GM19397 (cell line): Measurements from ENCODE around the gene NSL1.
"Not testable (repeated sequence)": the region's sequence is repeated elsewhere in the genome, so short reads cannot be mapped to it uniquely, and the experiment has no call there.

Source experiments
- ATAC-seq: cut with Tn5 transposase; IDR thresholded peaks from one replicate; pipeline ENCODE4 v1.9.1; 2021; ENCODE audit warnings: mild to moderate bottlenecking, moderate library complexity; ENCODE audit not compliant: unreplicated experiment

NSL1 gene

DNA sequence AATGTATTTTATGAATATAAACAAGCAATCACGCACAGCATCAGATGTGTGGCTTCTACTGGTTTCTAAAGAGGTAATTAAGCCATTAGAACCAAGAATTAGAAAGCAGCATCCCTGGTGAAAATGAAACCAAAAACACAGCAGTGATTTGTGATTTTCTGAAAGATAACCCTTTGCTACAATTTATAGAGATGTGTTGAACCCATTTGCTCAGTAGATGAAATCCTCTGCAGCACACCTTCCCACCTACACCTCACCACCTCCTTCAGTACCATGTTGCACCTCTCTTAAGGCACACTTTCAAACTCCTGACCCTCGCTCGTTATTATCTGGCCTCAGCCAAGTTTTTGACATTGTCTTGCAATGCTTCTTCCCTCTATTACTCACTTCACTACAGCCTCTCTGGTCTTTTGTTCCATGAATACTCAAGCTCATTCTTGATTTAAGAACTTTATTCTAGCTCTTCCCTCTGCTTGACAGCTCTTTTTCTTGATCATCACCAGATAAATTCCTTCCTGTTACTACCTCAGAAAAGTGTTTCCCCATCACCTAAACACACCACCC lies 38.6 kb downstream of the NSL1 start:
- ATAC-seq = no peak

DNA sequence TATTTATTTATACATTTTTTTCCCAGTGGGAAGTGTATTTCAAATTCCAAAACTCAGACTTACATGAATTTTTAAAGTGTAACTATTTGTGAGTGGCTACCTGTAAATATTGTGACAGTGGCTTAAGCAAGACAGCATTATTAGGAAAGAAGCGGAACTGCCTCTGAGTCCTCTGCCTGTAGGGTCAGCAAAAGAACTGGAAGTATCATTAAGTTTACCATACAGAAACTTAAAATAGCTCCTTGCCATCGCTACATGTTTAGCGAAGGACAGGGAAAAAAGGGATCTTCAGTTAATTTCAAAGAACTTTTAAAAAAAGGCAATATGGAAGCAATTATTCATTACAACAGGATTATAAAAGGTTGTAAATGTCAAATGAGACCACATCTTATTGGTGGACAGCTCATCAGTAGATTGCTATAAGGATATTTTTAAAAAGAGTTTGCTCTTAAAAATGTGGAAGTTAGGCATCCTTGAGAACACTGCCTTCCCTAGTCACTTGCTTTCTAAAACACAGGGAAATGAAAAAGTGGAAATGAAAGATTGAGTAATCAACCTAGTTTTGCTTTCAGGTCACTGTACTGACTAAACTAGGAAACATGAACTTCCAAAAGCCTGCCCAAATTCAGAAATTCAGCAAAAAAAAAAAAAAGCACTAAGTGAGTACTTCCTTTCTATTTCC lies 39.2 kb downstream of the NSL1 start:
- no peak for ATAC-seq

DNA sequence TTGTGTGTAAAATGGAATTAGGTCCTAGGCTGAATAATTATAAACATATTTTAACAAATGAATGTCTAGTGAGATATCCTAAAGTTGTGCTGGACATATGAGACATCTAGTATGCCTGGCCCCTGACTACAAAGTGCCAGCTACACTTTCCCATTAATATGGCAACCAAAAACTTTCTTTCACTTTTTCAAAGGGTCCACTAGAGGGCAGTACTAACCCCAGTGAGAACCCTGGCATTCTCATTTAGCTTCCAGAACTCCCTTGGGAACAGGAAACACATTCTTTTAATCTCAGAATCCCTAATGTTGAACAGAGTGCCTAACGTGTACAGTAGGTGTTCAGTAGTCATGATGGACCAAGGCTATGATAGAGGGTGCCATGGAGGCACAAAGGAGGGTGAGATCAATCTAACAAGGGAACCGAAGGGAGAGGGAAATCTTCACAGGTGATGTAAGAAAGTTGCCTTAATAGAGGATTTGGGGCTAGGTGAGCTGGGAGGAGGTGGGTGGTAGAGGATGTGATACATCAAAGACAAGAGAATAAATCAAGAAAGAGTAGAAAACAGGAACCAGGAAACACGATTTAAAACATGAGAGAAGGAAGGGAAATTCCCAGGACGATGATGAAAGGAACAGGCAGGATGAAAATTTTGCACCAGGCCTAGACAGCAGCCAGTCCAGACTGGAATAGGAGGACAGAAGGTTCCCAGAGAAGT lies 41.6 kb downstream of the NSL1 start:
- no peak for ATAC-seq

DNA sequence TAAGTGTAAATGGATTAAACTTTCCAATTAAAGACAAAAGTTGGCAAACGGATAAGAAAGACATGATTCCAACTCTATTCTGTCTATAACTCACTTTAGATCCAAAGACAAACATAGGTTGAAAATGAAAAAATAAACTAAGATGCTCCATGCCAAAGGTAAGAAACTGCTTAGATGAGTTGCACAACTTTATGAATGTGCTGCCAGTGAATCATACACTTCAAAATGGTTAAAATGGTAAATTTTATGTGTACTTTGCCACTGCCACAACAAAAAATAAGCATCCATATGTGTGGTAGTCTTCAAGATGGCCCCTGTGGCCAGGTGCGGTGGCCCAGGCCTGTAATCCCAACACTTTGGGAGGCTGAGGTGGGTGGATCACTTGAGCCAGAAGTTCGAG lies 45.0 kb downstream of the NSL1 start:
- ATAC-seq = no peak

DNA sequence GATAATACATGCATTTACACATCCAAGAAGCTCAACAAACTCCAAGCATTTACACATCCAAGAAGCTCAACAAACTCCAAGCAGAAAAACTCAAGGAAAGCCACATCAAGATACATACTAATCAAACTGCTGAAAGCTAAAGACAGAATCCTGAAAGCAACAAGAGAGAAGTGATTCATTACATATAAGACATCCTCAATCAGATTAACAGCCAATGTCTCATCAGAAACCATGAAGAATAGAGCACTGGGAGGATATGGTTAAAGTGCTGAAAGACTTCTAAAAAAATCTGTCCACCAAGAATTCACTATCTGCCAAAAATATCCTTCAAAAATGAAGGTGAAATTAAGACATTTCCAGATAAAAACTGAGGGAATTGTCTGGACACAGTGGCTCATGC lies 46.3 kb downstream of the NSL1 start:
- ATAC-seq = no peak

DNA sequence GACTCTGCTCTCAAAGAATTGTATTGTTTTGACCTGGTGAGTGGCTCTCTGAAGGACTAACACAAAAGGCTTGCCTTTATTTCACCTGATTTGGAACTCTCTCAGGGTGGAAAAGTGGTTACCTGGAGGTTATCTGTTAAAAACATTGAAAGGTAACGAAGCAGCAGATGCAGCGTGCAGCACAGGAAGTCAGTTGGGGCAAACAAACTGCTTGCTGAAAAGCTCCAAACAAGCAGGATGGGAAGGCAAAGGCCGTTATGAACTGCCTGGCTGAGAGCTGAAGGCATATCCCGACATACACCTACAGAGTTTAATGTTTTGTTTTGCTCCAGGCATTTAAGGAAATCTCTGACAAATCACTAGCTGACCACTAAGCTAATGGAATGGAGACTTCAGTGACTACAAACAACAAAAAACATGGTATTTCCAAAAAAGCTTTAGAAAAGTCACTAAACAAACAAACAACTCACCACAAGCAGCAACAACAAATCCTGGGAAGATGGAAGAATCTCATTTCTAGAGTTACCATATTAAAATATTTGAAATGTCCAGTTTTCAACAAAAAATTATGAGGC lies 47.6 kb downstream of the NSL1 start:
- no peak for ATAC-seq

DNA sequence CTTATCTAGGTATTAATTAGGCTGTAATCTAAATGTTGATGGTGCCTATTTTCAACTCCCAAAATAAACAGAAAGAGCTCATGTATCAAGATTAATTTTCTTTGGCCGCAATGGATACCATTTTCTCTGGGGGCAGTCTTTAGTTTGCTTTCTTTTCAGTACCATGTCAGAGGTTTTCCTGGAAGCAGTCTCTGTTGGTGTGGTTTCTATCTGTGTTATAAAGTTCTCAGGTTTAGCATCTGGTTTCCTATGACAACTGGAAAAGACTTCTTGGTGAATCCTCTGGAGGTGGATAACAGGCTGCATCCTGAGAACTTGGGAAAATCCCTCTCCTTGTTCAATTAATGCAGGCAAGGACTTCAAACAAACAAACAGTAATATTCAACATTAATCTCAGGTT lies 53.2 kb downstream of the NSL1 start:
- ATAC-seq = no peak

DNA sequence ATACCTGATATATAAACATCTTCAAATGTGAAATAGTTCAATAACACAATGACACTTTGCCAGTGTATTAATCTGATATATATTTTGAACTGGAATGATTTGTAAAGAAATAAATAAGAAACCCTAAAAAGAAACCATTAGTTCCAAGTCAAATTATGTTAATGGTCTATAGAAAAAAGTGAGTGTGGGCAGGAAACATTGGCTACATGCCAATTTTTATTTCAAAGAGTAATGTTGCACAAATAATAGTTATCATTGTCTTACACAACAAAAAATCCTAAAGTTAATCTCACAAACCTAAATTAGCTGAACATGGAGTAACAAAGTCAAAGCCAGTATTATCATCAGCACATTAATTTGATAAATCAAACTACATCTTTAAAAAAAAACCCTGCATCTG lies 54.0 kb downstream of the NSL1 start:
- ATAC-seq = no peak

DNA sequence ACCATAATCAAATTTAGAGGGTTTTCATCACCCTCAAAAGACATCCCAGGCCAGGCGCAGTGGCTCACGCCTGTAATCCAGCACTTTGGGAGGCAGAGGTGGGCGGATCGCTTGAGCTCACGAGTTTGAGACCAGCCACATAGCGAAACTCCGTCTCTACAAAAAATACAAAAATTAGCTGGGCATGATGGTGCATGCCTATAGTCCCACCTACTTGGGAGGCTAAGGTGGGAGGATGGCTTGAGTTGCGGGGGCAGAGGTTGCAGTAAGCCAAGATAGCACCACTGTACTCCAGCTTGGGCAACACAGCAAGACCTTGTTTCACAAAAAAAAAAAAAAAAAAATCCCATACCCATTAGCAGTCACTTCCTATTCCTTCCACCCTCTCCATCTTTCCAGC lies 58.5 kb downstream of the NSL1 start:
- no peak for ATAC-seq

DNA sequence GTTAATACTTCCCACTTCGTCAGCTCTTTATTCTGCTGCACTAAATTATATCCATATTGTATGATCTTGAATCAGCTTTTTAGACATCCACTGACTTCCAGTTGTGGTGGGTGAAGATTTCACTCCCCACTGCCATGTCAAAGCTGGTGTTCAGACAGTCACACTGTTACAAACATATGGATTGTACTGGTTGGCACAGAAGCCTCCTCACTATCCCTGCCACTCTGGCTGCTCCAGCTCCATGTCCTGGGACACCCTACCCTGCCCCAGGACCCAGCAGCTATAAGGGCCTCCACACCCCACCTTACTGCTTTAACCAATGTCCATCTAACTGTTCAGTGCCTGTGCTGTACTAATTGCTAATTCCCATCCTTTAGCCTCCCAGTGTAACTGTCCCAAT lies 59.9 kb downstream of the NSL1 start:
- no peak for ATAC-seq

DNA sequence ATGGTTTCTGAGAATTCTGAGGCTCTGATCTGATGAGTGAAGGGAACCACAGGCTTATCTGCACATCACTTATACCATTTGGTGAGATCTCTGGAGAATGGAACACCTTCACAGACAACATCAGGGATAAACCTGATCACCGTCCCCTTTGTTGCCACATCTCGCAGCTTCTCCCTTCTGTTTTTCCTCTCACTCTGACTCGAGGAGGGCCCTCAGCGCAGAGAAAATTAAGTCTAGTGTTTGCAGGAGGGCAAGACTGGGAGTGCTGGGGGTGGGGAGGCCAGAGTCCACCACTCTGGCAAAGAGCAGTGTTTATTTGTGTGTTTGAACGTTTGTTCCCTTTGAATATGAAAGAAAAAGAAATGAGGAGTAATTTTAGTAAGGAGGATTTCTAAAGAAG lies 63.0 kb downstream of the NSL1 start:
- no peak for ATAC-seq

DNA sequence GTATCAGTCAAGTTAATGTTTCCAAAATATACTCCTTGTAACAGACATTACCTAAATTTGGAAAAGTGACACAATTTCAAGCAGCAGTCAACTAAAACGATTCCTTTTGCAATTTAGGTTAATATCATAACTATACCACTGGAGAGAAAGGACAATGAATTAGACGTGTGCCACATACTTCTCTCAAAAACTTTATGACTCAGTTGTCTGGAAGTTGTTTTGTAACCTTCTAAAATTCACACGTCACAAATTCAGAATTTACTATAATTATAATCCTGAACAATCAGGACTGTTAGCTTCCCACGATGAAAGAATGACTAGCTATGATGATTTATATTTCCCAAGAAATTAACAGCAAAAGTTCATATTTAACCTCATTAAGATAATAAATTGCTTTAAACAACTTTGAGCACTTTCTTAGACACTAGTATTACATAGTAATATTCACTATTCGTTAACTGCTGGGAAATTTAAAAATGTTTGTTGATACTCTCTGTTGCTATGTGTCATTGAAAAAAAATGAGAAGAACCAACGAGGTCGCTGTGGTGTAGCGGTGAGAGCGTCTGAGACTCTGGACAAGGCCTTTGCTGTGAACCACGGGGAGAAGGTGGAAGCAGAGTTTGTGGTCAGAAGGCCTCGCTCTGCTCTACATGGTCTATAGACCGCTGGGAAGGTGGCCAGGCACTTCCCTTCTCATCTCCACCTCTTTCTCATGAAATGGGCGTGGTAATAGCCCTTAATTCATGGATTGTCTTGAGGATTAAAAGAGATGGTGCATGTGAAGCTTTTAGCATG lies 64.0 kb downstream of the NSL1 start:
- no peak for ATAC-seq

DNA sequence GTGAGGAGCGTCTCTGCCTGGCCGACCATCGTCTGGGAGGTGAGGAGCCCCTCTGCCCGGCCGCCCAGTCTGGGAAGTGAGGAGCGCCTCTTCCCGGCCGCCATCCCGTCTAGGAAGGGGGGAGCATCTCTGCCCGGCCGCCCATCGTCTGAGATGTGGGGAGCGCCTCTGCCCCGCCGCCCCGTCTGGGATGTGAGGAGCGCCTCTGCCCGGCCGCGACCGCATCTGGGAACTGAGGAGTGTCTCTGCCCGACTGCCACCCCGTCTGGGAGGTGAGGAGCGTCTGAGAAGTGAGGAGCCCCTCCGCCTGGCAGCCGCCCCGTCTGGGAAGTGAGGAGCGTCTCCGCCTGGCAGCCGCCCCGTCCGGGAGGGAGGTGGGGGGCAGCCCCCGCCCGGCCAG lies 66.9 kb downstream of the NSL1 start:
- ATAC-seq = not testable (repeated sequence)

DNA sequence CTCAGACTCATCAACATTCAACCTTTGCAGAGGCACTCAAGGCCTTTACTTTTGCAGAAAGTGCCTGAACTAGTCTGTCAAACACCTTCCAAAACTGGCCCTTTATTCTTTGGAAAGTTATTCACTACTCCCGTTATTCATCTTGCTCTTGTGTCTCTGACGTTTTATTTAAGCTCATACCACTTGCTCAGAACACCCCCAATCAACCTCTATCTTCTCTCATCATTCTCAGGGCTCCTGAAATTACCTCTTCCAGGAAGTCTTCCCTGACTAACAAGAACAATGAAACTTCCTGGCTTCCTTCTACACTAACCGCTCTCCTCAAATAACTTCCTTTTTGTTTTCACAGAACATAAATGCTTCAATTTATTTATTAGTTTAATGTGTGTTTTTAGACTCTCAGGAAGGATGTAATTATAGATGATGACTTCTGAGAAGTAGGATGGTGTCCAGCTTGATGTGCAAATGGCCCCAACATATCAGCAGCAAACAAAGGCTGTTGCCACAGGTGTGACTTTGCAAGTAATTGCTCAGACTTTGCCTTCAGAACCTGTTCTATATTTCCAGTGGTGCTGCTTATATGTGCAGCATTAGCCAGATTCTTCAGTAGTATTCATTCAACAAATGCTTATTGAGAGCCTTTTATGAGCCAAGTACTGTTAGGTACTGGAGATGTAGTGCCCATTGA lies 69.2 kb downstream of the NSL1 start:
- no peak for ATAC-seq

DNA sequence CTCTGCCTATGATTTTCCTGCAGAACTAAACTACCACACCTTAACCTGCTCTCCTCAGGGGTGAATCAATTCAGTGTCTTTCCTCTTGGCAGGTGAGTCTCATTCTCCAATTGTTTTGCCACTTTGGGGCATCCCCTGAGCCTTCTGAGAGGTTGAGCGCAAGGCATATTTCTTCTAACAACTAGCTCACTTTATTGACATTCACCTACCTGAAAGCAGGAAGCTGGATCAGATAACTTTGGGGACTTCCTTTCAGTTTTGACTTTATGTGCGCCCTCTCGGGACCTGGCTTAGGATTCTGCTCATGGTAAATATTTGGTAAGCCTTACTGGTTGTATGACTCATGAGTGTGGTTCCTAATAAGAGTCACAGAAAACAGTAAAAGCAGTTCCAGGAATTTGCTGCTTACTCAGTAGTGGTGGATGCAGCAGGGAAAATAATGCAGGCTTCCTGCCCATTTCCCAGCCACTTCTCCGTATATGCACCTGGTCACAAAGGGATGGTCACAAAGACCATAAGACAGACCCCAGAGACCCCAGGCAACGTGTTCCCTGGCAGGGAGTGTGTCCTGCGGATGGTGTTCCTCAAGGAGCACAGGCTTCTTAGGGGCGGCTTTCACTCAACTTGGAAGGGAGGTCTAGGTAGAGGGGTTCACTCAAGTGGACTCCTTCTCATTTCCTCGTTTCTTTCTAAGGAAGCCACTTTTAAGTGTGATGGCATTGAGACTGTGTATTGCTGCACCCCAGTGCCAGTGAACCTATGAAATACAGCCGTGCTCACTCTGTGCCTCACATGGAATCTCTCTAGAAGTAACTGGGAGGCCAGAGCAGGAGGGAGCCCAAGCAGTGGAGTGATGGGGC lies 70.0 kb downstream of the NSL1 start:
- no peak for ATAC-seq

DNA sequence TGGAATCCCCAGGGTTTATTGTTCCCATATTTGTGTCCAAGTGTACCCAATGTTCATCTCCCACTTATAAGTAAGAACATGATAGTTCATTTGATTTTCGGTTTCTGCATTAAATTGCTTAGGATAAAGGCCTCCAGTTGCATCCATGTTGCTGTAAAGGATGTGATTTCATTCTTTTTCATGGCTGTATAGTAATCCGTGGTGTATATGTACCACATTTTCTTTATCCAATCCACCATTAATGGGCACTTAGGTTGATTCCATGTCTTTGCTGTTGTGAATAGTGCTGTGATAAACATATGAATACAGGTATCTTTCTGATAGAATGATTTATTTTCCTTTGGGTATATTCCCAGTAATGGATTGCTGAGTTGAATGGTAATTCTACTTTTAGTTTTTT lies 71.9 kb downstream of the NSL1 start:
- no peak for ATAC-seq

DNA sequence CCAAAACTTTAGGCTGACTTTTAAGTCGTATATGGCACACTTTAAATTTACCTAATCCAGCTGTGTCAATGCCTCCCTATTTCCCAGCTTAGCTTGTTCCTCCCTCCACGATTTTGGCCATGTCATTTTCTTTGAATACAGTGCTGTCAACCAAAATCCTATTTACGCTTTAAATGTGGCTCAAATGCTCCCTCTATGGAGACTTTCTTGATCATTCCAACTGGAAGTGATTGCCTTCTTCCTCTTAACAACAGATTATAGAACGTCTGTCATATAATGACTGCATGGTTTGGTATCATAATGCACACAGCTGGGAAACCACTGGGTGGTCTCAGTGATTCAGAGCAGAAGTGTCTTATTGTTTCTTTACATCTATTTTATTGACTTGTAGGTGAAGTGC lies 73.1 kb downstream of the NSL1 start:
- no peak for ATAC-seq

DNA sequence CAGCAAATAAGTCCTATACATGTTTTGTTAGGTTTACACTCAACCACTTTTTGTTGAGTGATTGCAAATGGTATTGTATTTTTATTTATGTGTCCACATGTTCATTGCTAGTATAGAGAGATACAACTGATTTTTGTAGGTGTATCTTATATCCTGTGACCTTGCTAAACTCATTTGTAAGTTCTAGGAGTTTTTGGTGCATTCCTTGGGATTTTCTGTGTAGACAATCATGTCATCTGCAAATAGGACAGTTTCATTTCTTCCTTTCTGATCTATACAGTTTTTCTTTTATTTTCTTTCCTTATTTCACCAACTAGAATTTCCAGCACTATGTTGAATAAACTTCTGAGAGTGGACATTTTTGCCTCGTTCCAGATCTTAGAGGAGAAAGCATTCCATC lies 75.4 kb downstream of the NSL1 start:
- ATAC-seq = no peak

DNA sequence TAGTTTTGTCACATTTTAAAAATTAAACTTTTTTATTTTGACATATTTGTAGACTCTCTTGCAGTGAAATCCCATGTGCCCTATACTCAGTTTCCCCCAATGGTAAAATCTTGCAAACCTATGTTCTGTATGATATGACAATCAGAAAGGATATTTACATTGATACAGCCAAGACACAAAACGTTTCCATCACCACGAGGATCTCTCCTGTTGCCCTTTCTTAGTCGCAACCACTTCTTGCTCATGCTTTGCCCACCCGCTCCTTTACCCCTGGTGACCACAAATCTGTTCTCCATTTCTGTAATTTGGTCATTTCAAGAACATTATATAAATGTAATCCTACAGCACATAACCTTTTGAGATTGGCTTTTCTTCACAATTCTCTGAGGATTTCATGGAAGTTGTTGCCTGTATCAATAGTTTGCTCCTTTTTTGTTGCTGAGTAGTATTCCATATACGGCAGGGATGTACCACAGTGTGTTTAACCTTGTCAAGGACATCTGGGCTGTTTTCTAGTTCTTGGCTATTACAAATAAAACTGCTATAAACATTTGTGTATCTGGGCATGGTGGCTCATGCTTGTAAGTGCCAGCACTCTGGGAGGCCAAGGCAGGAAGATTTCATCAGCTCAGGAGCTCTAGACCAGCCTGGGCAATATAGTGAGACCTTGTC lies 78.0 kb downstream of the NSL1 start:
- no peak for ATAC-seq
